K562 (cell line): ENCODE measurements around the gene EIF1B. TPM values are rescaled to one million over a fixed set of nuclear protein-coding genes. Genes with fewer than 3 reads are reported as not detected.
A peak's percentile ranks its signal among the peaks of the same experiment; 100 is the strongest.

ENCODE experiments used
- ATF1 ChIP-seq, 2 experiments: fragments of 450-650 bp in 1 of 2; IDR thresholded peaks; 2 replicates each; pipeline ENCODE4 v1.6.1; 2016; ENCODE audit warnings: missing compliant biosample characterization in 1 of 2, missing genetic modification characterization in 1 of 2
- ATF3 ChIP-seq, 2 experiments: fragments of 450-650 bp in 1 of 2; sonication (generic) in 1 of 2; formaldehyde crosslinking in 1 of 2; IDR thresholded peaks in 1 of 2; conservative IDR thresholded peaks in 1 of 2; 2 replicates each; pipeline versions ENCODE4 v1.6.1 to v1.8.1; 2016 to 2023; ENCODE audit warnings: mild to moderate bottlenecking in 2 of 2, moderate library complexity in 2 of 2, inconsistent platforms in 1 of 2, missing genetic modification reagents in 1 of 2
- CREB3 ChIP-seq: fragments of 450-650 bp; conservative IDR thresholded peaks from 2 replicates; pipeline ENCODE4 v1.6.1; 2016; ENCODE audit warnings: missing genetic modification characterization, low read depth, mild to moderate bottlenecking, missing compliant biosample characterization, moderate library complexity
- ELF4 ChIP-seq: fragments of 450-650 bp; formaldehyde crosslinking; IDR thresholded peaks from 2 replicates; pipeline ENCODE4 v1.4.0; 2022; ENCODE audit warnings: missing genetic modification characterization
- KAT8 ChIP-seq: fragments of 450-650 bp; IDR thresholded peaks from 2 replicates; pipeline ENCODE4 v1.6.1; 2016; ENCODE audit warnings: low read depth, mild to moderate bottlenecking
- MEIS2 ChIP-seq: fragments of 450-650 bp; IDR thresholded peaks from 2 replicates; pipeline ENCODE4 v1.6.1; 2014; ENCODE audit warnings: mild to moderate bottlenecking; ENCODE audit not compliant: partially characterized antibody
- MTA3 ChIP-seq: fragments of 450-650 bp; formaldehyde crosslinking; IDR thresholded peaks from 2 replicates; pipeline ENCODE4 v1.6.1; 2017; ENCODE audit warnings: mild to moderate bottlenecking, borderline replicate concordance
- NFIC ChIP-seq: fragments of 450-650 bp; IDR thresholded peaks from 2 replicates; pipeline ENCODE4 v1.6.1; 2017; ENCODE audit warnings: mild to moderate bottlenecking, inconsistent platforms
- PKNOX1 ChIP-seq: fragments of 450-650 bp; IDR thresholded peaks from 2 replicates; pipeline ENCODE4 v1.6.1; 2016
- POLR2A ChIP-seq: fragments of 450-650 bp; conservative IDR thresholded peaks from 2 replicates; pipeline ENCODE4 v1.6.1; 2016
- RBM17 ChIP-seq: fragments of 200-400 bp; formaldehyde crosslinking; IDR thresholded peaks from 2 replicates; pipeline ENCODE4 v1.6.1; 2017; ENCODE audit warnings: low read depth, mild to moderate bottlenecking, low read length, borderline replicate concordance
- SMARCA4 ChIP-seq: fragments of 450-650 bp; IDR thresholded peaks from 2 replicates; pipeline ENCODE4 v1.6.1; 2016
- SUPT5H ChIP-seq: fragments of 450-650 bp; IDR thresholded peaks from 2 replicates; pipeline ENCODE4 v1.6.1; 2016
- TCF3 ChIP-seq: sonication (generic); formaldehyde crosslinking; IDR thresholded peaks from 2 replicates; pipeline ENCODE4 v1.4.0; 2020; ENCODE audit warnings: mild to moderate bottlenecking, missing genetic modification reagents
- TOE1 ChIP-seq, 2 experiments: fragments of 450-650 bp in 1 of 2; sonication (generic) in 1 of 2; formaldehyde crosslinking in 1 of 2; IDR thresholded peaks; 2 replicates each; pipeline versions ENCODE4 v1.7.1 to v1.8.0; 2016 to 2022; ENCODE audit warnings: borderline replicate concordance in 2 of 2, mild to moderate bottlenecking in 2 of 2, antibody characterized with exemption in 1 of 2, inconsistent platforms in 1 of 2, low read depth in 1 of 2, missing genetic modification reagents in 1 of 2, moderate library complexity in 1 of 2
- XRCC4 ChIP-seq: IDR thresholded peaks from one replicate; pipeline ENCODE4 v1.6.1; 2011; ENCODE audit not compliant: insufficient read depth, insufficient read length; ENCODE audit errors: extremely low read depth
- YY1 ChIP-seq, 3 experiments: IDR thresholded peaks; 2 replicates each; pipeline ENCODE4 v1.6.1; 2011; ENCODE audit warnings: low read length in 2 of 3, mild to moderate bottlenecking in 2 of 3, moderate library complexity in 2 of 3, borderline replicate concordance in 1 of 3, control low read depth in 1 of 3, low read depth in 1 of 3; ENCODE audit not compliant: insufficient read depth in 3 of 3, insufficient replicate concordance in 2 of 3, control insufficient read depth in 1 of 3, insufficient read length in 1 of 3; ENCODE audit errors: extremely low read depth in 1 of 3
- ZBTB26 ChIP-seq: fragments of 450-650 bp; formaldehyde crosslinking; IDR thresholded peaks from 2 replicates; pipeline ENCODE4 v1.4.0; 2022; ENCODE audit warnings: missing genetic modification characterization
- ZFX ChIP-seq: sonication (generic); formaldehyde crosslinking; IDR thresholded peaks from 2 replicates; pipeline ENCODE4 v1.8.0; 2022; ENCODE audit warnings: mild to moderate bottlenecking, missing genetic modification reagents, moderate library complexity
- ZNF444 ChIP-seq: fragments of 250-450 bp; sonication (Bioruptor Pico); IDR thresholded peaks from 2 replicates; pipeline ENCODE4 v1.4.0; 2020; ENCODE audit warnings: mild to moderate bottlenecking, moderate library complexity
- ZNF76 ChIP-seq: fragments of 250-450 bp; sonication (Bioruptor Pico); IDR thresholded peaks from 2 replicates; pipeline ENCODE4 v1.4.0; 2020; ENCODE audit warnings: mild to moderate bottlenecking, moderate library complexity, borderline replicate concordance
- ZSCAN32 ChIP-seq: fragments of 450-650 bp; formaldehyde crosslinking; IDR thresholded peaks from 2 replicates; pipeline ENCODE4 v1.4.0; 2020; ENCODE audit warnings: mild to moderate bottlenecking, moderate library complexity
- polyA plus RNA-seq, 8 experiments: library from polyadenylated mRNA; depleted of rRNA in 4 of 8; stranded (reverse) in 5 of 8; unstranded in 3 of 8; fragments of >200 nt; fragmentation: Nextera tagmentation in 2 of 8; fragmentation: Illumina TruSeq in 1 of 8; extraction: Ambion mirVana in 2 of 8; extraction: Trizol in 1 of 8; gene quantifications; 2 replicates each; pipeline versions ENCODE4 v1.2.1 to v1.2.3, GENCODE V29; 2011 to 2014; ENCODE audit warnings: inconsistent platforms in 1 of 8, missing spikeins in 1 of 8
- total RNA-seq, 7 experiments: library from RNA; depleted of rRNA in 6 of 7; stranded (reverse); fragments of >200 nt in 6 of 7; fragmentation: Illumina TruSeq in 2 of 7; extraction: Trizol in 2 of 7; gene quantifications; 2 replicates each; pipeline versions ENCODE4 v1.2.1 to v1.2.3, GENCODE V29; 2011 to 2021; ENCODE audit warnings: low replicate concordance in 1 of 7

The EIF1B gene
- total and polyA plus RNA-seq, 9 of the 15 experiments (the other 6 are each of a cell fraction or from before 2014, with no cell fraction given) = 18.1 to 184 (median 78.9) TPM

- TF ChIP-seq ATF3 (IDR thresholded peaks at IDR 0.05) (peak; percentile 42; the same call in 1 of the 2 replicates), ATF3 (CRISPR knock-in tag; conservative IDR thresholded peaks at IDR 0.05) (no peak; the same call in 1 of the 2 replicates), ZSCAN32 (CRISPR knock-in tag) (no peak), TCF3 (CRISPR knock-in tag) (peak; percentile 41), ZNF76 (0 out of 2 replicates have a peak, but pooled peaks have one; percentile 18), ELF4 (CRISPR knock-in tag) (peak; percentile 69; the same call in 1 of the 2 replicates), CREB3 (tag) (no peak), NFIC (0 out of 2 replicates have a peak, but pooled peaks have one; percentile 6), TOE1 (IDR thresholded peaks at IDR 0.05; ENCODE audit: borderline replicate concordance) (peak; percentile 37; the same call in 1 of the 2 replicates), TOE1 (CRISPR knock-in tag; IDR thresholded peaks at IDR 0.05; ENCODE audit: borderline replicate concordance, low read depth) (no peak), XRCC4 (no peak), ZNF444 (0 out of 2 replicates have a peak, but pooled peaks have one; percentile 4), MTA3 (0 out of 2 replicates have a peak, but pooled peaks have one; percentile 43), KAT8 (no peak), YY1 (IDR thresholded peaks at IDR 0.05; ENCODE audit: borderline replicate concordance in 1 of 3, control insufficient read depth in 1 of 3, extremely low read depth in 1 of 3, insufficient read depth in 3 of 3, insufficient read length in 1 of 3, insufficient replicate concordance in 2 of 3, low read depth in 1 of 3, low read length in 2 of 3) (no peak), ATF1 (CRISPR knock-in tag; IDR thresholded peaks at IDR 0.05) (no peak), ATF1 (tag; IDR thresholded peaks at IDR 0.05) (peak; percentile 44), ZBTB26 (CRISPR knock-in tag) (0 out of 2 replicates have a peak, but pooled peaks have one; percentile 27), SUPT5H (peak; percentile 44; the same call in 1 of the 2 replicates), RBM17 (no peak), SMARCA4 (0 out of 2 replicates have a peak, but pooled peaks have one; percentile 33), PKNOX1 (peak; percentile 44; the same call in 1 of the 2 replicates), MEIS2 (peak; percentile 23), POLR2A (0 out of 2 replicates have a peak, but pooled peaks have one; percentile 40), ZFX (CRISPR knock-in tag) (peak; percentile 33; the same call in 1 of the 2 replicates)
These were observed 3.2 kb downstream of the EIF1B start (continued) for GRCh38 chr3:40312661-40313226.
